ENCODE measurements around the gene CACNG7.

Gene CACNG7

GRCh38 chr19:53978975-53979801 is 70.1 kb downstream of the CACNG7 start:
- in situ Hi-C loops (cut with MboI; ENCODE audit: low sequenced_read_pairs, unreplicated experiment) = no loop called here
- TF ChIP-seq, protein P1, sequence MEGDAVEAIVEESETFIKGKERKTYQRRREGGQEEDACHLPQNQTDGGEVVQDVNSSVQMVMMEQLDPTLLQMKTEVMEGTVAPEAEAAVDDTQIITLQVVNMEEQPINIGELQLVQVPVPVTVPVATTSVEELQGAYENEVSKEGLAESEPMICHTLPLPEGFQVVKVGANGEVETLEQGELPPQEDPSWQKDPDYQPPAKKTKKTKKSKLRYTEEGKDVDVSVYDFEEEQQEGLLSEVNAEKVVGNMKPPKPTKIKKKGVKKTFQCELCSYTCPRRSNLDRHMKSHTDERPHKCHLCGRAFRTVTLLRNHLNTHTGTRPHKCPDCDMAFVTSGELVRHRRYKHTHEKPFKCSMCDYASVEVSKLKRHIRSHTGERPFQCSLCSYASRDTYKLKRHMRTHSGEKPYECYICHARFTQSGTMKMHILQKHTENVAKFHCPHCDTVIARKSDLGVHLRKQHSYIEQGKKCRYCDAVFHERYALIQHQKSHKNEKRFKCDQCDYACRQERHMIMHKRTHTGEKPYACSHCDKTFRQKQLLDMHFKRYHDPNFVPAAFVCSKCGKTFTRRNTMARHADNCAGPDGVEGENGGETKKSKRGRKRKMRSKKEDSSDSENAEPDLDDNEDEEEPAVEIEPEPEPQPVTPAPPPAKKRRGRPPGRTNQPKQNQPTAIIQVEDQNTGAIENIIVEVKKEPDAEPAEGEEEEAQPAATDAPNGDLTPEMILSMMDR (IDR thresholded peaks at IDR 0.05; ENCODE audit: borderline replicate concordance, control extremely low read depth, extremely low read depth, insufficient read depth, missing control alignments) = no peak
- DNase-seq (ENCODE audit: low spot score) = no peak

DNA sequence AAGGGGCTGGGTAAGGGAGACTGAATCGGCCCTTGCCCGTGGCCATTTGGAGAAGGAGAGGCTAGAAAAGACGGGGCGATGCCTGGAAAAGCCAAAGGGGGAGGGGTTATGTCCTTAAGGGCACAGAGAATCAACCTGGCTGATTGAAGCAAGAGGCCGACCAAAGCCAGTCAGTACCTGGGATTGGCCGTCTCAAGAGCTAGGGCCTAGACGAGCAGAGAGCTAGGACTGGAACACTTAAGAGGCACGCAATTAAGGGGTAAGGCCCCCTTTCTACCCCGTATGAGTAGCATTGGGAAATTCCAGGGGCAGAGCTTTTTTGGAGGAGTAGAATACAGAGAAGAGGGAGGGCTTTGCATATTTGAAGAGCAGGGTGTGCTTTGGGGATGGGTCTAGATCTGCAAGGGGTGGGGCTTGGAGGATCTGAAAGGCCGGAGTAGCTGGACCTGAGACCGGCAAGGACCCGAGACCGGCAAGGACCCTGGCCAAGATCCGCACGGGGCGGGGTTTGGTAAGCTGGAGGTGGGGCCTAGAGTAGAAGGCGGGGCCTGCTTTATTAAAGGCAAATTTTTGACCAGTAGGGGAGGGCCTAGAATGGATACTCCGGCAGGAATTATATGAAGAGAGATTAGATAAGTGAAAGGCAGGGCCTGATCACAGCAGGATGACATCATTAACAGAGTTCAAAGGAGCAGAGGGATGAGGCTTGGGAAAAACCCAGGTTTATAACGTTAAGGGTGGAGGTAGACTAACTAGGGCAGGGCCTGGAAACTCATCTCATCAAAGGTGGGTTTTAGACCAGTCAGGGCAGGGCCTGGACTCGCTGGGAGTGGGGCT is 71.7 kb downstream of the CACNG7 start:
- TF ChIP-seq, protein P1 (IDR thresholded peaks at IDR 0.05; ENCODE audit: borderline replicate concordance, control extremely low read depth, extremely low read depth, insufficient read depth, missing control alignments) = no peak
- in situ Hi-C loops (cut with MboI; ENCODE audit: low sequenced_read_pairs, unreplicated experiment) = no loop called here
- no peak for DNase-seq (ENCODE audit: low spot score)

GRCh38 chr19:53981376-53981951 is 72.4 kb downstream of the CACNG7 start:
- in situ Hi-C loops (cut with MboI; ENCODE audit: low sequenced_read_pairs, unreplicated experiment) = no loop called here
- TF ChIP-seq, protein P1 (IDR thresholded peaks at IDR 0.05; ENCODE audit: borderline replicate concordance, control extremely low read depth, extremely low read depth, insufficient read depth, missing control alignments) = no peak
- DNase-seq (ENCODE audit: low spot score) = no peak

DNA sequence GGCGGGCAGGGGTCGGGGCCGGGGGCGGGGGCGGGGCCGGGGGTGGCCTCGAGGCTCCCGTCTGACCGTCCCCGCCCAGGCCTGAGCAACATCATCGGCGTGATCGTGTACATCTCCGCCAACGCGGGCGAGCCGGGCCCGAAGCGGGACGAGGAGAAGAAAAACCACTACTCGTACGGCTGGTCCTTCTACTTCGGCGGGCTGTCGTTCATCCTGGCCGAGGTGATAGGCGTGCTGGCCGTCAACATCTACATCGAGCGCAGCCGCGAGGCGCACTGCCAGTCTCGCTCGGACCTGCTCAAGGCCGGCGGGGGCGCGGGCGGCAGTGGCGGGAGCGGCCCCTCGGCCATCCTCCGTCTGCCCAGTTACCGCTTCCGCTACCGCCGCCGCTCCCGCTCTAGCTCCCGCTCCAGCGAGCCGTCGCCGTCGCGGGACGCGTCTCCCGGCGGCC is 72.9 kb downstream of the CACNG7 start:
- TF ChIP-seq, protein P1 (IDR thresholded peaks at IDR 0.05; ENCODE audit: borderline replicate concordance, control extremely low read depth, extremely low read depth, insufficient read depth, missing control alignments) = no peak
- peak; percentile 41 for DNase-seq (ENCODE audit: low spot score)

GRCh38 chr19:53982611-53983010 is 73.5 kb downstream of the CACNG7 start:
- TF ChIP-seq, protein P1 (IDR thresholded peaks at IDR 0.05; ENCODE audit: borderline replicate concordance, control extremely low read depth, extremely low read depth, insufficient read depth, missing control alignments) = no peak
- no peak for DNase-seq (ENCODE audit: low spot score)
- in situ Hi-C loops (cut with MboI; ENCODE audit: low sequenced_read_pairs, unreplicated experiment) = no loop called here

More for the DNA sequence above, 72.9 kb downstream of the CACNG7 start:
- in situ Hi-C loops (cut with MboI; ENCODE audit: low sequenced_read_pairs, unreplicated experiment) = no loop called here
